Measurements from ENCODE around the gene SETD7. TPM values are rescaled to one million over a fixed set of nuclear protein-coding genes. Genes with fewer than 3 reads are reported as not detected.

The SETD7 gene
- total and polyA plus RNA-seq, 2 donors from 2014 or later: 6.5 to 29.1 TPM

GRCh38 chr4:139506774-139507173, 49.2 kb downstream of the SETD7 start:
- H3K4me3 ChIP-seq (ENCODE audit: low read length in 3 of 3): no peak overlapping the region
- no peak for DNase-seq
- intact Hi-C loops (cut with DNase I): no loop called here
- TF ChIP-seq CTCF (IDR thresholded peaks at IDR 0.05; ENCODE audit: borderline replicate concordance, extremely low read depth, insufficient read depth): no peak
- H3K27me3 ChIP-seq (ENCODE audit: control insufficient read depth, insufficient read depth, low read length): no peaks in the 10 kb centered on the region
- no peaks in the 10 kb centered on the region for H3K4me1 ChIP-seq (ENCODE audit: control insufficient read depth in 2 of 3, insufficient read depth in 2 of 3, low read depth in 1 of 3, low read length in 3 of 3)
- no peak for FAIRE-seq
- H3K27ac ChIP-seq (ENCODE audit: low read depth in 2 of 2, low read length in 2 of 2): no peak overlapping the region
- H3K9me3 ChIP-seq (ENCODE audit: control insufficient read depth in 2 of 3, insufficient read depth in 1 of 3, low read length in 3 of 3): no peaks in the 10 kb centered on the region
- no peaks in the 10 kb centered on the region for H3K36me3 ChIP-seq (ENCODE audit: control insufficient read depth in 2 of 3, insufficient read depth in 3 of 3, low read length in 3 of 3)
- H3K9ac ChIP-seq (ENCODE audit: low read length in 3 of 3): no peak overlapping the region

GRCh38 chr4:139503622-139504166, 52.3 kb downstream of the SETD7 start:
- intact Hi-C loops (cut with DNase I): no loop called here
- FAIRE-seq: no peak

GRCh38 chr4:139501927-139502899, 53.8 kb downstream of the SETD7 start:
- H3K9ac ChIP-seq (ENCODE audit: low read length in 3 of 3): no peak overlapping the region
- peak in 1 of 5 donors; percentile 15 for DNase-seq
- no peaks in the 10 kb centered on the region for H3K4me1 ChIP-seq (ENCODE audit: control insufficient read depth in 2 of 3, insufficient read depth in 2 of 3, low read depth in 1 of 3, low read length in 3 of 3)
- H3K27ac ChIP-seq (ENCODE audit: low read depth in 2 of 2, low read length in 2 of 2): no peak overlapping the region
- FAIRE-seq: no peak
- no peaks in the 10 kb centered on the region for H3K36me3 ChIP-seq (ENCODE audit: control insufficient read depth in 2 of 3, insufficient read depth in 3 of 3, low read length in 3 of 3)
- no peak for TF ChIP-seq CTCF (IDR thresholded peaks at IDR 0.05; ENCODE audit: borderline replicate concordance, extremely low read depth, insufficient read depth)
- H3K27me3 ChIP-seq (ENCODE audit: control insufficient read depth, insufficient read depth, low read length): no peaks in the 10 kb centered on the region
- no peaks in the 10 kb centered on the region for H3K9me3 ChIP-seq (ENCODE audit: control insufficient read depth in 2 of 3, insufficient read depth in 1 of 3, low read length in 3 of 3)
- H3K4me3 ChIP-seq (ENCODE audit: low read length in 3 of 3): no peak overlapping the region
- intact Hi-C loops (cut with DNase I): no loop called here

More at GRCh38 chr4:139503622-139504166, 52.3 kb downstream of the SETD7 start:
- Histone ChIP-seq H3K9me3 (ENCODE audit: control insufficient read depth in 2 of 3, insufficient read depth in 1 of 3, low read length in 3 of 3) (no peaks in the 10 kb centered on the region), H3K9ac (ENCODE audit: low read length in 3 of 3) (no peak overlapping the region), H3K36me3 (ENCODE audit: control insufficient read depth in 2 of 3, insufficient read depth in 3 of 3, low read length in 3 of 3) (no peaks in the 10 kb centered on the region), H3K4me1 (ENCODE audit: control insufficient read depth in 2 of 3, insufficient read depth in 2 of 3, low read depth in 1 of 3, low read length in 3 of 3) (no peaks in the 10 kb centered on the region), H3K27ac (ENCODE audit: low read depth in 2 of 2, low read length in 2 of 2) (no peak overlapping the region), H3K27me3 (ENCODE audit: control insufficient read depth, insufficient read depth, low read length) (no peaks in the 10 kb centered on the region), H3K4me3 (ENCODE audit: low read length in 3 of 3) (no peak overlapping the region)
- no peak for TF ChIP-seq CTCF (IDR thresholded peaks at IDR 0.05; ENCODE audit: borderline replicate concordance, extremely low read depth, insufficient read depth)
- DNase-seq: no peak

All from kidney (tissue), 14 donors.